B cell (primary cell): Measurements from ENCODE around the gene KLHL30. TPM values are rescaled to one million over a fixed set of nuclear protein-coding genes. Genes with fewer than 3 reads are reported as not detected.

ENCODE experiments used
- ATAC-seq: fragments of 200-7000 bp; cut with Tn5 transposase; one replicate; pipeline ENCODE4 v1.10.0; 2021; ENCODE audit warnings: low read depth, mild to moderate bottlenecking, moderate number of reproducible peaks, moderate library complexity
- CTCF ChIA-PET: fragments of 350-600 bp; sonication (Branson Sonifier 250); formaldehyde crosslinking; loops from one replicate; lab custom pipeline; 2021; ENCODE audit warnings: antibody characterized with exemption, inconsistent platforms; lab: Charles Lee
- POLR2A ChIA-PET: fragments of 350-600 bp; sonication (Branson Sonifier 250); formaldehyde crosslinking; loops from one replicate; lab custom pipeline; 2021; ENCODE audit warnings: antibody characterized with exemption; lab: Charles Lee
- DNase-seq: peaks from one replicate; pipeline ENCODE4 v3.0.0; 2013
- H2AFZ ChIP-seq: 2 replicates; pipeline ENCODE4 v1.6.1; 2012; ENCODE audit warnings: mild to moderate bottlenecking, low read depth, low read length; ENCODE audit not compliant: insufficient read depth, poor library complexity, severe bottlenecking
- H3K27ac ChIP-seq, 2 donors: 1 replicate in 1 of 2; 2 replicates in 1 of 2; pipeline ENCODE4 v1.5.1; 2012 to 2013; ENCODE audit warnings: low read length in 2 of 2, mild to moderate bottlenecking in 2 of 2, moderate library complexity in 1 of 2
- H3K27me3 ChIP-seq, 4 experiments: fragments of 200-600 bp in 1 of 4; sonication (generic) in 1 of 4; replicated peaks in 1 of 4; 1 replicate in 2 of 4; 2 replicates in 2 of 4; pipeline versions ENCODE4 v1.6.1 to v1.7.0; 2013 to 2016; ENCODE audit warnings: low read length in 3 of 4, mild to moderate bottlenecking in 2 of 4, mixed read lengths in 1 of 4, moderate library complexity in 1 of 4; ENCODE audit not compliant: insufficient read depth in 4 of 4, control insufficient read depth in 3 of 4; ENCODE audit errors: control extremely low read depth in 1 of 4
- H3K36me3 ChIP-seq, 2 experiments: replicated peaks in 1 of 2; 1 replicate in 1 of 2; 2 replicates in 1 of 2; pipeline versions ENCODE4 v1.6.1 to v1.7.1; 2013; ENCODE audit warnings: low read length in 1 of 2; ENCODE audit not compliant: insufficient read depth in 2 of 2, control insufficient read depth in 1 of 2; ENCODE audit errors: control extremely low read depth in 1 of 2, extremely low read depth in 1 of 2
- H3K4me1 ChIP-seq, 2 donors: fragments of 200-600 bp in 1 of 2; sonication (generic) in 1 of 2; 1 replicate in 1 of 2; 2 replicates in 1 of 2; pipeline versions ENCODE4 v1.5.1 to v1.6.1; 2013 to 2017; ENCODE audit warnings: low read length in 2 of 2; ENCODE audit not compliant: control insufficient read depth in 2 of 2, insufficient read depth in 2 of 2
- H3K4me2 ChIP-seq: replicated peaks from 2 replicates; pipeline ENCODE3; 2012; ENCODE audit warnings: mild to moderate bottlenecking, low read depth, low read length; ENCODE audit not compliant: poor library complexity, severe bottlenecking
- H3K4me3 ChIP-seq, 5 experiments: fragments of 200-600 bp in 1 of 5; sonication (generic) in 1 of 5; 1 replicate in 3 of 5; 2 replicates in 2 of 5; pipeline versions ENCODE4 v1.5.1 to v1.7.0; 2011 to 2016; ENCODE audit warnings: low read length in 4 of 5, mild to moderate bottlenecking in 4 of 5, low read depth in 2 of 5, control low read depth in 1 of 5, moderate library complexity in 1 of 5; ENCODE audit not compliant: insufficient read depth in 1 of 5; ENCODE audit errors: control extremely low read depth in 1 of 5, extremely low read depth in 1 of 5
- H3K79me2 ChIP-seq: fragments of 200-600 bp; sonication (generic); one replicate; pipeline ENCODE4 v1.6.0; 2016; ENCODE audit warnings: low read length; ENCODE audit not compliant: control insufficient read depth, insufficient read depth
- H3K9ac ChIP-seq: fragments of 200-600 bp; sonication (generic); 2 replicates; pipeline ENCODE4 v1.6.1; 2017; ENCODE audit warnings: mild to moderate bottlenecking, low read length, moderate library complexity
- H3K9me3 ChIP-seq, 3 donors: one replicate each; pipeline versions ENCODE4 v1.6.1 to v1.7.1; 2013; ENCODE audit warnings: low read length in 2 of 3; ENCODE audit not compliant: control insufficient read depth in 2 of 3, insufficient read depth in 1 of 3; ENCODE audit errors: control extremely low read depth in 1 of 3
- H4K20me1 ChIP-seq: 2 replicates; pipeline ENCODE4 v1.6.0; 2012; ENCODE audit warnings: mild to moderate bottlenecking, low read length; ENCODE audit not compliant: insufficient read depth, control insufficient read depth, poor library complexity, severe bottlenecking
- H3K27ac Mint-ChIP-seq: one replicate; pipeline ENCODE4 v1.8.0; 2021; ENCODE audit warnings: mixed read lengths
- H3K27me3 Mint-ChIP-seq: one replicate; pipeline ENCODE4 v1.8.0; 2021; ENCODE audit warnings: mixed read lengths
- H3K4me1 Mint-ChIP-seq: one replicate; pipeline ENCODE4 v1.8.0; 2021; ENCODE audit warnings: mixed read lengths
- H3K4me3 Mint-ChIP-seq: one replicate; pipeline ENCODE4 v1.8.0; 2021; ENCODE audit warnings: mixed read lengths
- H3K9me3 Mint-ChIP-seq: one replicate; pipeline ENCODE4 v1.8.0; 2022; ENCODE audit warnings: mixed read lengths; ENCODE audit not compliant: insufficient read depth
- CTCF ChIP-seq: fragments of 200-600 bp; IDR thresholded peaks from one replicate; pipeline ENCODE4 v1.8.0; 2022; ENCODE audit warnings: antibody characterized with exemption, mild to moderate bottlenecking
- EZH2 ChIP-seq: IDR thresholded peaks from 2 replicates; pipeline ENCODE4 v1.6.1; 2012; ENCODE audit warnings: borderline replicate concordance, low read depth, mild to moderate bottlenecking, moderate library complexity, low read length; ENCODE audit not compliant: insufficient read depth, poor library complexity, severe bottlenecking
- WGBS: methylation state at CpG from one replicate; pipeline ENCODE4 v1.1.5; 2013; ENCODE audit warnings: missing lambda C conversion rate; ENCODE audit not compliant: insufficient coverage; 5-methylcytosine and 5-hydroxymethylcytosine counted together
- intact Hi-C: fragments of 100-400 bp; cut with micrococcal nuclease; formaldehyde crosslinking; loops from one replicate; pipeline ENCODE4 v1.10.0; 2022
- polyA plus RNA-seq: library from polyadenylated mRNA; depleted of rRNA; stranded (reverse); fragments of >200 nt; gene quantifications from 2 replicates; pipeline ENCODE4 v1.2.3, GENCODE V29; 2012
- total RNA-seq, 2 donors: library from RNA; stranded (reverse); fragments of 120-200 nt in 1 of 2; gene quantifications; 1 replicate in 1 of 2; 2 replicates in 1 of 2; pipeline versions ENCODE4 v1.2.3 to v1.2.4, GENCODE V29; 2013 to 2022

KLHL30 gene
- total and polyA plus RNA-seq, 2 donors (not counting 1 experiment from before 2014, with no cell fraction given): not detected

- POLR2A ChIA-PET: no interaction called here
- no peaks in the 10 kb centered on the region for H3K79me2 ChIP-seq
- ATAC-seq (no peak), DNase-seq (no peak)
- H3K4me1 Mint-ChIP-seq: peaks cover 23% of the 10 kb centered on the region
- H3K4me2 ChIP-seq: no peak overlapping the region
- H3K4me3 ChIP-seq: no peak overlapping the region
- no peak overlapping the region for H3K27ac ChIP-seq
- TF ChIP-seq CTCF (no peak), EZH2 (no peak)
- H3K9me3 Mint-ChIP-seq: no peaks in the 10 kb centered on the region
- intact Hi-C loops: no loop called here
- peaks cover 26 to 40% of the 10 kb centered on the region in 2 donors for H3K4me1 ChIP-seq
- H3K9ac ChIP-seq: no peak overlapping the region
- no peaks in the 10 kb centered on the region for H3K36me3 ChIP-seq
- no peaks in the 10 kb centered on the region for H3K27me3 Mint-ChIP-seq
- H3K4me3 Mint-ChIP-seq: no peak overlapping the region
- CTCF ChIA-PET: no interaction called here
- H4K20me1 ChIP-seq: no peaks in the 10 kb centered on the region
- H3K27me3 ChIP-seq: no peaks in the 10 kb centered on the region
- H2AFZ ChIP-seq: no peak overlapping the region
- H3K9me3 ChIP-seq: no peaks in the 10 kb centered on the region
- 90% methylated on average over 30 of the region's 30 CpGs for WGBS
- H3K27ac Mint-ChIP-seq: no peak overlapping the region
Observed at GRCh38 chr2:238101891-238102841, 36.3 kb upstream of the KLHL30 start.

- H3K4me2 ChIP-seq: no peak overlapping the region
- 86% methylated on average over 7 of the region's 10 CpGs for WGBS
- ATAC-seq: no peak
- no peaks in the 10 kb centered on the region for H3K79me2 ChIP-seq
- Mint-ChIP-seq H3K4me3 (no peak overlapping the region), H3K9me3 (no peaks in the 10 kb centered on the region), H3K4me1 (peaks cover 28% of the 10 kb centered on the region), H3K27me3 (no peaks in the 10 kb centered on the region), H3K27ac (no peak overlapping the region)
- peaks cover 0 to 5% (median 0%) of the 10 kb centered on the region in 3 donors for H3K9me3 ChIP-seq
- intact Hi-C loops: no loop called here
- H3K27me3 ChIP-seq: no peaks in the 10 kb centered on the region
- ChIA-PET POLR2A (no interaction called here), CTCF (no interaction called here)
- no peaks in the 10 kb centered on the region for H4K20me1 ChIP-seq
- H3K4me3 ChIP-seq: no peak overlapping the region
- H2AFZ ChIP-seq: no peak overlapping the region
- no peak overlapping the region for H3K9ac ChIP-seq
- peaks cover 31 to 47% of the 10 kb centered on the region in 2 donors for H3K4me1 ChIP-seq
- no peak for TF ChIP-seq EZH2
- TF ChIP-seq CTCF: no peak
- no peaks in the 10 kb centered on the region for H3K36me3 ChIP-seq
- H3K27ac ChIP-seq: no peak overlapping the region
- DNase-seq: no peak
Observed at GRCh38 chr2:238102865-238103264, 35.6 kb upstream of the KLHL30 start.
